Chondrocyte (in vitro differentiated cells): ENCODE measurements around the gene SSBP3. TPM values are rescaled to one million over a fixed set of nuclear protein-coding genes. Genes with fewer than 3 reads are reported as not detected.
A peak's percentile ranks its signal among the peaks of the same experiment; 100 is the strongest.

Experiments
- DNase-seq: peaks from one replicate; pipeline ENCODE4 v3.0.0; 2021; ENCODE audit warnings: mixed read lengths, low spot score
- H3K27ac Mint-ChIP-seq: one replicate; pipeline ENCODE4 v1.8.0; 2021; ENCODE audit warnings: mild to moderate bottlenecking, moderate library complexity, mixed read lengths; ENCODE audit not compliant: unreplicated experiment
- H3K27me3 Mint-ChIP-seq: 2 replicates; pipeline ENCODE4 v1.8.0; 2021; ENCODE audit warnings: low read depth, mixed read lengths
- H3K36me3 Mint-ChIP-seq: 2 replicates; pipeline ENCODE4 v1.8.0; 2021; ENCODE audit warnings: low read depth, mixed read lengths
- H3K4me1 Mint-ChIP-seq: 2 replicates; pipeline ENCODE4 v1.8.0; 2021; ENCODE audit warnings: low read depth, mild to moderate bottlenecking, mixed read lengths
- H3K4me3 Mint-ChIP-seq: one replicate; pipeline ENCODE4 v1.8.0; 2021; ENCODE audit warnings: mild to moderate bottlenecking, moderate library complexity, mixed read lengths; ENCODE audit not compliant: unreplicated experiment
- H3K9me3 Mint-ChIP-seq: 2 replicates; pipeline ENCODE4 v1.8.0; 2021; ENCODE audit warnings: low read depth, mixed read lengths
- CTCF ChIP-seq: fragments of 200-600 bp; sonication (generic); IDR thresholded peaks from 2 replicates; pipeline ENCODE4 v1.5.0; 2021; ENCODE audit warnings: antibody characterized with exemption, mild to moderate bottlenecking, moderate library complexity
- total RNA-seq: library from RNA; stranded (reverse); gene quantifications from 3 replicates; pipeline ENCODE4 v1.2.1, GENCODE V29; 2021

Gene SSBP3
- total RNA-seq, 1 donor from 2014 or later, result 22.0 TPM

GRCh38 chr1:54280651-54281050 is 125.5 kb downstream of the SSBP3 start:
- H3K4me3 Mint-ChIP-seq, result no peak overlapping the region
- H3K27me3 Mint-ChIP-seq, result no peaks in the 10 kb centered on the region

GRCh38 chr1:54279457-54279856 is 126.7 kb downstream of the SSBP3 start:
- Mint-ChIP-seq H3K4me1 (peaks cover 57% of the 10 kb centered on the region), H3K9me3 (no peaks in the 10 kb centered on the region), H3K27me3 (no peaks in the 10 kb centered on the region), H3K4me3 (no peak overlapping the region), H3K36me3 (peaks cover 9% of the 10 kb centered on the region), H3K27ac (peak overlapping the region; percentile 78)
- no peak for DNase-seq
- TF ChIP-seq CTCF, result no peak

More at GRCh38 chr1:54280651-54281050, 125.5 kb downstream of the SSBP3 start:
- Mint-ChIP-seq H3K9me3 (no peaks in the 10 kb centered on the region), H3K4me1 (peaks cover 48% of the 10 kb centered on the region), H3K36me3 (peaks cover 9% of the 10 kb centered on the region), H3K27ac (peak overlapping the region; percentile 27)
- no peak for TF ChIP-seq CTCF
- DNase-seq, result no peak

- peak overlapping the region; percentile 78 for H3K27ac Mint-ChIP-seq
- TF ChIP-seq CTCF, result no peak
- H3K9me3 Mint-ChIP-seq, result no peaks in the 10 kb centered on the region
- H3K27me3 Mint-ChIP-seq, result no peaks in the 10 kb centered on the region
- H3K4me3 Mint-ChIP-seq, result no peak overlapping the region
- H3K4me1 Mint-ChIP-seq, result peaks cover 60% of the 10 kb centered on the region
- no peak for DNase-seq
- H3K36me3 Mint-ChIP-seq, result peaks cover 9% of the 10 kb centered on the region
Observed at GRCh38 chr1:54278941-54279422, 127.2 kb downstream of the SSBP3 start.

- Mint-ChIP-seq H3K27ac (peak overlapping the region; percentile 90), H3K9me3 (no peaks in the 10 kb centered on the region), H3K36me3 (peaks cover 9% of the 10 kb centered on the region), H3K4me3 (no peak overlapping the region), H3K4me1 (peaks cover 73% of the 10 kb centered on the region), H3K27me3 (no peaks in the 10 kb centered on the region)
- no peak for DNase-seq
- TF ChIP-seq CTCF, result no peak
Observed at GRCh38 chr1:54277451-54278341, 128.5 kb downstream of the SSBP3 start.

- Mint-ChIP-seq H3K27ac (peak overlapping the region; percentile 90), H3K36me3 (peaks cover 9% of the 10 kb centered on the region), H3K4me1 (peaks cover 82% of the 10 kb centered on the region), H3K27me3 (no peaks in the 10 kb centered on the region), H3K9me3 (no peaks in the 10 kb centered on the region), H3K4me3 (no peak overlapping the region)
- no peak for DNase-seq
- no peak for TF ChIP-seq CTCF
Observed at GRCh38 chr1:54276617-54277450, 129.4 kb downstream of the SSBP3 start.
